Activated CD4-positive, alpha-beta T cell treated with anti-CD3 and anti-CD28 coated beads, Interleukin-2, amount 10 ng/mL, durations not matched to agents 24 days and 14 days (primary cell): ENCODE measurements around the gene SPATS1. TPM values are rescaled to one million over a fixed set of nuclear protein-coding genes. Genes with fewer than 3 reads are reported as not detected.
"Not testable (repeated sequence)": the region's sequence is repeated elsewhere in the genome, so short reads cannot be mapped to it uniquely, and the experiment has no call there.

Experiments used
- DNase-seq: peaks from one replicate; pipeline ENCODE4 v3.0.0; 2022
- H3K27ac Mint-ChIP-seq: one replicate; pipeline ENCODE4 v1.8.0; 2022; ENCODE audit warnings: mild to moderate bottlenecking, mixed read lengths
- H3K27me3 Mint-ChIP-seq: one replicate; pipeline ENCODE4 v1.8.0; 2022; ENCODE audit warnings: mixed read lengths
- H3K36me3 Mint-ChIP-seq: one replicate; pipeline ENCODE4 v1.8.0; 2022; ENCODE audit warnings: low read depth, mild to moderate bottlenecking, mixed read lengths
- H3K4me1 Mint-ChIP-seq: one replicate; pipeline ENCODE4 v1.8.0; 2021; ENCODE audit warnings: mixed read lengths
- H3K4me3 Mint-ChIP-seq: one replicate; pipeline ENCODE4 v1.8.0; 2022; ENCODE audit warnings: mild to moderate bottlenecking, moderate library complexity, mixed read lengths
- H3K9me3 Mint-ChIP-seq: one replicate; pipeline ENCODE4 v1.8.0; 2021; ENCODE audit warnings: mixed read lengths
- intact Hi-C: fragments of 100-400 bp; cut with micrococcal nuclease; formaldehyde crosslinking; loops from one replicate; pipeline ENCODE4 v1.15.1; 2023
- total RNA-seq: library from RNA; stranded (reverse); gene quantifications from 2 replicates; pipeline ENCODE4 v1.2.3, GENCODE V29; 2022

SPATS1 gene
- total RNA-seq, 1 donor from 2014 or later, result not detected

DNA sequence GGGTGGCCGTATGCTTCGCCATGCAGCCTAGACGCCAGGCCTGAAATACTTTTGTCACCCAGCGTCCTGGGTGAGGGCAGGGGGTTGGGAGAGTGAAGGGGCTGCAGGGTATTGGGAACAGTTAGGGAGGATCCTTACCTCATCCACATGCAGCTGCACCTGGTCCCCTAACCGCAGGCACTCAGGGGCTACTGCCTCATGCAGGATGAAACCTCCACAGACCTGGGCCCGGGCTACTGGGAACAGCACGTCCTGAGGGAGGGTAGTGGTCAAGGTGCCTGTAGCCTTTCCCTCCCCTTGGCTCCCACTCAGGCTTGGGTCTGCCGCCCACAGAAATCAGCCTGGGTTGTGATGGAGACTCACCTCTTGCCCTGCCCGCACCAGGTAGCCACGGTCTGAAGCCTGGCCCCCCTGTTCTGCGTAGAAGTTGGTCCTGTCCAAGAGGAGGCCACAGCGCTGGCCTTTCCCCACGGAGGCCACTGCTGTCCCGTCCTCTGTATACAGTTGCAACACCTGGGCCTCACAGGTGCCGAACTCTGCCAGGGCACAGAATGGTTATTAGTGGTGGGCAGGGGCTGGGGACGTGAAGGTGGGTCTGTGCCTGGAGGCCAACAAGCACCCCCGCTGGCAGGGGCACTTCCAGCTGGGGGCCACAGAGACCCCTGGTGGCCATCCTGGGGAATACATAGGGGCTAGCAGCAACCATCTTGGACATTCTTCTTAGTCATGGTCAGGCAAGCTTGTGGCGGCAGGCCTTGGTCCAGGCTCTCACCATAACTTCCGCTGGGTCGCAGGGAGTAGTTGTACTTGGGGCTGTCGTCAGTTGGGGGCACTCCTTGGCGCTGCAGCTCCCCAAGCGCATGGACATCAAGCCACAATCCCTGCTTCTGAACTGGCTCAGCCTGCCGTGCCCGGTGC is 37.9 kb upstream of the SPATS1 start:
- H3K4me3 Mint-ChIP-seq, result no peak overlapping the region
- H3K27me3 Mint-ChIP-seq, result no peaks in the 10 kb centered on the region
- no peaks in the 10 kb centered on the region for H3K9me3 Mint-ChIP-seq
- intact Hi-C loops, result loop anchor here (1.0 kb wide), 1 partner anchor 36 kb away; no protein-coding TSS in a partner anchor
- H3K27ac Mint-ChIP-seq, result no peak overlapping the region
- no peaks in the 10 kb centered on the region for H3K4me1 Mint-ChIP-seq
- peak; percentile 80 for DNase-seq
- H3K36me3 Mint-ChIP-seq, result peaks cover 53% of the 10 kb centered on the region

DNA sequence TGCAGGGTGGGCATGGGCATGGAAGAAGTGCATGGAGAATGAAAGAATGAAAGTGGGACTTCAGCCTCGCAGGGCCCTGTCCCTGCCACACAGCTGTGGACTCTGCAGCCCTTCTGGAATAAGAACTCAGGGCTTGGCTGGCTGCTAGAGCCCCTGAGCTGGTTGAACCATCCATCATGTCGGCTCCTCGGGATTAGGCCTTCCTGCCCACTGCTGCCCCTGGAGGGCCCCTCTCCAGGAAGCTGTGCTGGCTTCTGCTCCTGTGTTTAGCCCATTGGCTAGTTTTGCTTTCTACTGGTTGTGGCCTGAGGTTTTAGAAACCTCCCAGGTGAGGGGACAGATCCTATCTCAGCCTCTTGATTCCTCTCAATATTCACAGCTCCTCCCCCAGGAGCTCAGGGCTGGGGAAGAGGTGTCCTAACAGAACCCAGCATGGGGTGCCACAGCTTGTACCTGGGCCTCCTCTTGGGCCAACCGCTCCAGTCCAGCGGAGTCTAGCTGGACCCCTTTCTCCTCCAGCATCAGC is 37.2 kb upstream of the SPATS1 start:
- Mint-ChIP-seq H3K27me3 (no peaks in the 10 kb centered on the region), H3K4me3 (no peak overlapping the region), H3K4me1 (no peaks in the 10 kb centered on the region), H3K9me3 (no peaks in the 10 kb centered on the region), H3K27ac (no peak overlapping the region), H3K36me3 (peaks cover 56% of the 10 kb centered on the region)
- intact Hi-C loops, result no loop called here
- DNase-seq, result peak; percentile 56

DNA sequence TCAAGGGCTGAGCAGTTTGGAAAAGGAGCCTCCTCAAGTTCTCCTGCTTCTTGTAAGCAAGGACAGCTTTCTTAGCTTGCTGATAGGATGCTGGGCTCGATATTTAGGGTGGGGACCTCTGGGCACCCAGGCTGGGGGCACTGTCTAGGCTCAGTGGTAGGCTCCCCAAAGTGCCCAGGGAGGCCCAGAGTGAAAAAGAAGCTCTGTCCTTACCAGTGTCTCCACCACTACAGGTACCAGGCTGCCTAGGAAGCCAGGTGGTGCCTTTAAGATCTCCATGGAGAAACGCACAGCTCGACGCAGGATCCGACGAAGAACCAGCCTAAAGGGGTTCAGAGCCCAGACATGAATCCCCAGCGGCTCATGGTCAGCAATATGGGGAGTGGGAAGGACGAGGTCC is 35.7 kb upstream of the SPATS1 start:
- peaks cover 53% of the 10 kb centered on the region for H3K36me3 Mint-ChIP-seq
- intact Hi-C loops, result no loop called here
- H3K9me3 Mint-ChIP-seq, result no peaks in the 10 kb centered on the region
- H3K4me3 Mint-ChIP-seq, result no peak overlapping the region
- H3K4me1 Mint-ChIP-seq, result peaks cover 3% of the 10 kb centered on the region
- H3K27me3 Mint-ChIP-seq, result no peaks in the 10 kb centered on the region
- DNase-seq, result peak; percentile 51
- no peak overlapping the region for H3K27ac Mint-ChIP-seq

DNA sequence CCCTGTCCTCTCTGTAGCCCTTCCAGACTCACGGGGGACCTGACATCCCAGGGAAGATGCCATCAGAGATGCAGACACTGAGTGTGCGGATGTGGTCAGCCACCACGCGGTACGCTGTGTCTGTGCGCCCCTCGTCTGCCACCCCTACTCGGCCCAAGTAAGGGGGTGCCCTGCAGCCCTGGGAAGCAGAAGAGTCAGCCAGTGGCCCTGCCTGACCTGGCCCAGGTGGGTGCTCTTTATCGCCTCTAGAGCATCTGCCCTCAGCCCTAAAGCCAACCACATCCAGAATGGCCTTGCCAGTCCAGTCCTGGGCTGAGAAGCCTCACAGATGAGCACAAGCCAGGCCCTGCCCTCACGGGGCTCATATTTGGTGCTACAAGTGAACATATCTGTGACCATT is 35.2 kb upstream of the SPATS1 start:
- Mint-ChIP-seq H3K9me3 (no peaks in the 10 kb centered on the region), H3K4me3 (no peak overlapping the region), H3K27me3 (no peaks in the 10 kb centered on the region), H3K36me3 (peaks cover 50% of the 10 kb centered on the region), H3K27ac (no peak overlapping the region), H3K4me1 (peaks cover 8% of the 10 kb centered on the region)
- intact Hi-C loops, result no loop called here
- peak; percentile 52 for DNase-seq

DNA sequence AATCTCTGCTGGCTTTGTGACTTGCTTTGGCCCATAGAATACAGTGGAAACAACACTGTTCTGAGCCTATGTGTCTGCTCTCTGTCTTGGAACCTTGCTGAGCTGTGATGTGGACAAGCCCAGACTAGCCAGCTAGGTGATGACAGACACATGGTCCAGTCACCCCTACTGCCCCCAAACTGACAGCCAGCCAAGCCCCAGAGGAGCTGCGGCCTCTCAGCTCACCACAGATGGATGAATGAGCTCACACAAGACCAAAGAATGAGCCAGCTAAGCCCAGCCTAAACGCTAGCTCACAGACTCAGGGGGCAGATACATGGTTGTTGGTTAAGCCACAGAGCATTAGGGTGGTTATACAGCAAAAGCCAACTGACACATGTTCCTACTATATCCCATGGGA is 33.4 kb upstream of the SPATS1 start:
- H3K9me3 Mint-ChIP-seq, result no peaks in the 10 kb centered on the region
- no peaks in the 10 kb centered on the region for H3K27me3 Mint-ChIP-seq
- intact Hi-C loops, result no loop called here
- H3K4me3 Mint-ChIP-seq, result no peak overlapping the region
- peaks cover 39% of the 10 kb centered on the region for H3K36me3 Mint-ChIP-seq
- H3K27ac Mint-ChIP-seq, result no peak overlapping the region
- DNase-seq, result no peak
- H3K4me1 Mint-ChIP-seq, result peaks cover 16% of the 10 kb centered on the region

DNA sequence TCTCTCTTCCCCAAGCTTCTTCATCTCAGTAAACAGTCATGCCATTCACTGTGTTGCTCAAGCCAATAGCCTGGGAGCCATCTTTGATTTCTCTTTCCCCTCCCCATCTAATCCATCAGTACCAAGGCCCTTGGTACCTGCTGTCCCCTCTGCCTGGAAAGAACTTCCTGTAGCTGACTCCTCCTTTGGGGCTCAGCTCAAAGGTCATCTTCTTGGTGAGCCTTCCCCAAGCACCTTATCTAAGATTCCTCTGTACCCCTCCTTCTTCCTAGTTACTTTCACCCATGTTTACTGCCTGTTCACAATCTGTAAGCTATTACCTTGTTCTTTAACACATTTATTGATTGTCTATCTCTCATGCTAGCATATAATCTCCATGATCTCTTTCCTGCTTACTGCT is 32.8 kb upstream of the SPATS1 start:
- intact Hi-C loops, result no loop called here
- Mint-ChIP-seq H3K9me3 (no peaks in the 10 kb centered on the region), H3K4me1 (peaks cover 16% of the 10 kb centered on the region), H3K4me3 (no peak overlapping the region), H3K27me3 (no peaks in the 10 kb centered on the region), H3K36me3 (peaks cover 38% of the 10 kb centered on the region), H3K27ac (no peak overlapping the region)
- no peak for DNase-seq

DNA sequence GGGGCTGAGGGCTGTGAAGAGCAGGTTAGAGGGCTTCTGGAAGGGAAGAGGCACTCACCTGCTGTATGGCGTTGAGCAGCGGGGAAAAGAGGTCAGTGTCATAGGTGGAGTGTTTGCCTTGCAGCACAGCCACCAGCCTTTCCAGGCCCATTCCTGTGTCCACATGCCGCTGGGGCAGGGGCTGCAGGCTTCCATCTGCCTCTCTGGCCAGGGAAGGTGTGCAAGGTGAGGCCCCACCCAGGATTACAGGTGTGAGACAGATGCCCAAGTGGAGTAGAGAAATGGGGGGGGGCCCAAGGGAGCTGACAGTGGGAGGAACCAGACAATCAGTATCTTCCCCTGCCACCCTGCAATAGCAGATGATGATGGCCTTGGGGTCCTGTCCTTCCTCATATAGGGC is 32.2 kb upstream of the SPATS1 start:
- intact Hi-C loops, result no loop called here
- peaks cover 34% of the 10 kb centered on the region for H3K36me3 Mint-ChIP-seq
- no peaks in the 10 kb centered on the region for H3K27me3 Mint-ChIP-seq

DNA sequence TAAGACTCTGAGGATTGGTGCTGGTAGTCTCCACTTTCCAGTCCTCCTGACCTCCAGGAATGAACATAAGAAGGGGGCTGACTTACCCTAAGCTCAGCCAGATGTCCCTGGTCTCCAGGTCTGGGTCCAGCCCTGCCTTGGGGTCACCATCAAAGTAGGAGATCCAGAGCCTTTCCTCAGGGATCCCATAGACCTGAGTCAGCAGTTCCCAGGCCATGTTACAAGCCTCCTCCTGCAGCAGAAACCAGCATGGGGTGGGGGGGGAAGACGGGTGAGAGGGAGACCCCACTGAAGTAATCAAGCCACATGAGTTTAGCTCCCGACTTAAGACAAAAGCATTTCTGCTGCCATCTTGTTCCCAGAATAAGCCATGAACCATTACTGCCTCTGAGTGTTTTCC is 31.1 kb upstream of the SPATS1 start:
- no peak for DNase-seq
- Mint-ChIP-seq H3K27ac (no peak overlapping the region), H3K27me3 (peaks cover 8% of the 10 kb centered on the region), H3K36me3 (peaks cover 31% of the 10 kb centered on the region), H3K4me3 (peak overlapping the region; percentile 96), H3K4me1 (peaks cover 16% of the 10 kb centered on the region), H3K9me3 (no peaks in the 10 kb centered on the region)
- intact Hi-C loops, result no loop called here

More for the DNA sequence above, 32.2 kb upstream of the SPATS1 start:
- no peaks in the 10 kb centered on the region for H3K9me3 Mint-ChIP-seq
- DNase-seq, result no peak
- no peak overlapping the region for H3K4me3 Mint-ChIP-seq
- no peak overlapping the region for H3K27ac Mint-ChIP-seq
- H3K4me1 Mint-ChIP-seq, result peaks cover 16% of the 10 kb centered on the region

DNA sequence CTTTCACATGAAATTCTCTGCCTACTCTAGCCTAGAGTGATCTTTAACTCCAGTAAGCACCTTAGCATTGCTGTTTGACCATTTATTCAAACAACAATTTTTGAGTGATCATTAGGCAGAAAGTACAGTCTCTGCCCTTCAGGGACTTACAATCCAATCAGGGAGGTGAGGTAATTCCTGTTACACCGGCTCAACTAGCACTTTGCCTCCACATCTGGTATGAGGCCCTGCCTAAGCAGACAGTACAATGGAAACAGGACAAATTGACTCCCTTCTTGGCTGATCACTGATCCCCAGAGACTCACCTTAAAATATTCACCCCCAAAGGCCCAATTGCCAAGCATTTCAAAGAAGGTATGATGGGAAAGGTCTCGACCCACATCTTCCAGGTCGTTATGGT is 30.7 kb upstream of the SPATS1 start:
- intact Hi-C loops, result loop anchor here (2.0 kb wide), 2 partner anchors 73 to 75 kb away; partner anchors contain the start of gene CDC5L
- Mint-ChIP-seq H3K4me1 (peaks cover 16% of the 10 kb centered on the region), H3K36me3 (peaks cover 31% of the 10 kb centered on the region), H3K4me3 (peak overlapping the region; percentile 96), H3K27me3 (peaks cover 8% of the 10 kb centered on the region), H3K27ac (peak overlapping the region; percentile 64), H3K9me3 (no peaks in the 10 kb centered on the region)
- no peak for DNase-seq

DNA sequence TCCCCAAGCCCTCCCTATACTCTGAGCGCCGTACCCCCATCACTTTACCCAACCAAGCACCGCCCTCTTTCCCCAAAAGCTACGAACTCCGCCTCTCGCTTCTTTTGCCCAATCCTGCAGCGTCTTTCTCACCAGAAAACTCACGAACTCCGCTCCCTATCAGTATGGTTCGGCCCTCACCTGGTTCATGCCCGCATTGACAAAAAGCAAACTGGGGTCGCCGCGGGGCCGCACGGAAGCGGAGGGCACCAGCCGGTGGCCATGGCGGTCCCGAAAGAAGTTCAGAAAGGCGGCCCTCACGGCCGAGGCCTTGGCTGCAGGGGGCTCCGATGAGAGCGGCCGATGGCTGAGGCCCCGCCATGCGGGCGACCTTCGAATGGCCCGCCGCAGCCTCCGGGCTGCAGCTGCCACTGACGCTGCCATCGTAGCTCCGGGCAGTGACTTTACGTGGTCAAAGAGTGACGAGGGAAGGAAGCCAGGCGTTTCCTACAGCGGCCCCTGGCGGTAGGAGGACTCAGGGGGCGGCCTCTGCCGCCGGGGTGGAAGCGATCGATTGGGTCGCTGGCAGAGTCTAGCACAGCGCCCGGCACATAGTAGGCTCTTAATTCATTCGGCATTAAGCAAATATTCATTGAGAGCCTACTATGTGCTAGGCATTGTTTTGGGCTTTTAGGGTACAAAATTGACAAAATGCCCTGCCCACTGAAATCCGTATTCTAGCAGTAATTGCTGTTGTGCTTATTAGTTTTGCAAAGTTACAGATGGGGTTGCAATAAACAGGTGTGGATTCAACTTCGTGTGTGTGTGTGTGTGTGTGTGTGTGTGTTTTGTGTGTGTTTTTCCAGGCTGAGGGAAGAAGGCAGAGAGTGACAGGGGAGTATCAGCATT is 29.3 kb upstream of the SPATS1 start, which contains the start of gene AARS2:
TSS of gene AARS2 (minus strand) at position 447 of the 888 bp plus-strand sequence. CDS start at position 423, 24 bp downstream.
- DNase-seq, result peak; percentile 98
- Mint-ChIP-seq H3K27me3 (peaks cover 10% of the 10 kb centered on the region), H3K27ac (peak within 1 kb of the TSS; percentile 97), H3K4me3 (peak within 1 kb of the TSS; percentile 96), H3K4me1 (peaks cover 16% of the 10 kb centered on the region), H3K9me3 (no peaks in the 10 kb centered on the region), H3K36me3 (peaks cover 24% of the 10 kb centered on the region)
- intact Hi-C loops, result loop anchor here (1.0 to 2.0 kb wide), 3 partner anchors 45 to 74 kb away; partner anchors contain the start of gene CDC5L

DNA sequence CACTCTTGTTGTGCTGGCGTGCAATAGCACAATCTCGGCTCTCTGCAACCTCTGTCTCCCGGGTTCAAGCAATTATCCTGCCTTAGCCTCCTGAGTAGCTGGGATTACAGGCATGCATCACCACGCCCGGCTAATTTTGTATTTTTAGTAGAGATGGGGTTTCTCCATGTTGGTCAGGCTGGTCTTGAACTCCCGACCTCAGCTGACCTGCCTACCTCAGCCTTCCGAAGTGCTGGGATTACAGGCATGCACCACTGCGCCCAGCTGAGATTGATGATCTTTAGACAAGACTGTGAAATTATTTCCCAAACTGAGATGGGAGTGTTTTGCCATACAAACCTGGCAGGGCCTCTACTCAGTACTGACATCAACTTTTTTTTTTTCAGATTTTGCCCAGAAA is 27.8 kb upstream of the SPATS1 start:
- H3K4me3 Mint-ChIP-seq, intact Hi-C loops, H3K9me3 Mint-ChIP-seq, DNase-seq, H3K27ac Mint-ChIP-seq: not testable (repeated sequence)
- Mint-ChIP-seq H3K4me1 (peaks cover 16% of the 10 kb centered on the region), H3K36me3 (peaks cover 15% of the 10 kb centered on the region), H3K27me3 (peaks cover 22% of the 10 kb centered on the region)

DNA sequence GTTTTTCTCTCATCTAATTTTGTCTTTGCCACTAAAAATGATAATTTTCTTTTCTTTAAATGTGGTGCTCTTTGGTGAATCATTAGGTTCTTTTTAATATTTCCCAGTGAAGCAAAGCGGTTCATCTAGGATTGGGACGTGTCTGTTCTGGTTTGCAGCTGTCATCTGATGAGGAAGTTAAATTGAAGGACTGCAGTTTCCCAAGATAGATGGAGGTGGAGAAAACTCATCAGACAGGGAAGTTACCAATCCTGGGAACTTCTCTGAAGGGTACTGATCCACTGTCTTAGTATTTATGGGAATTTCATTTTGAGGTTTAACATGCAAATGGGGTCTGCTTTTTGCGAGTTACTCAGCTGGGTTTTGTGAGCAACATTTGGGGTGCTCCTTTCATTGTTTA is 26.9 kb upstream of the SPATS1 start:
- H3K36me3 Mint-ChIP-seq, result peaks cover 8% of the 10 kb centered on the region
- peaks cover 16% of the 10 kb centered on the region for H3K4me1 Mint-ChIP-seq
- intact Hi-C loops, result no loop called here
- no peaks in the 10 kb centered on the region for H3K9me3 Mint-ChIP-seq
- H3K27me3 Mint-ChIP-seq, result peaks cover 29% of the 10 kb centered on the region
- no peak overlapping the region for H3K4me3 Mint-ChIP-seq
- DNase-seq, result no peak
- H3K27ac Mint-ChIP-seq, result no peak overlapping the region

DNA sequence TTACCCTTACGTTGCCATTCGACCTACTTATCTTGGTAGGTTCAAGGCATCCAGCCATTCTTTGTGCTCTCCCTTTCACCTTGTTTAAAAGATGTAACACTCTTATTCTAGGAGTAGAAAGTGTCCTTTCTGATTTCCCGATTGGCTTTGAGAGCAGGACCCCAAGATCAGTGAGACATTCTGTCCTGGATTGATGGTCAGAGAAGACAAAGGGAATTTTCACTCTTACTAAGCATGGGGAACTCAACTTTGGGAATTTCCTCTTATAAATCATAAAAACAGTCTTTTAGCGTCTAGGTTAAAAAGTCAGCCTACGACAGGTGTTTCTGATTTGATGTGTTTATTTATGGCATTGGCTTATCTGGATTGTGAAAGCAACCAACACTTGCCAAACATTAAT is 26.5 kb upstream of the SPATS1 start:
- H3K27ac Mint-ChIP-seq, result no peak overlapping the region
- peaks cover 16% of the 10 kb centered on the region for H3K4me1 Mint-ChIP-seq
- no peaks in the 10 kb centered on the region for H3K9me3 Mint-ChIP-seq
- H3K4me3 Mint-ChIP-seq, result no peak overlapping the region
- DNase-seq, result no peak
- H3K27me3 Mint-ChIP-seq, result peaks cover 32% of the 10 kb centered on the region
- intact Hi-C loops, result no loop called here
- peaks cover 6% of the 10 kb centered on the region for H3K36me3 Mint-ChIP-seq
